Esophagus squamous epithelium (tissue), 4 donors: ENCODE results near the gene GALNT10.

Experiments used
- CTCF ChIP-seq, 6 experiments: fragments of 450-650 bp in 4 of 6; fragments of 200-600 bp in 2 of 6; sonication (generic) in 2 of 6; IDR thresholded peaks; one replicate each; pipeline ENCODE4 v1.5.1; 2016 to 2019; ENCODE audit warnings: antibody characterized with exemption in 6 of 6, mild to moderate bottlenecking in 4 of 6, moderate library complexity in 4 of 6
- POLR2A ChIP-seq, 4 donors: fragments of 450-650 bp; IDR thresholded peaks; one replicate each; pipeline ENCODE4 v1.6.1; 2017; ENCODE audit warnings: antibody characterized with exemption in 4 of 4, mild to moderate bottlenecking in 4 of 4, moderate library complexity in 3 of 4

GRCh38 chr5:154211641-154212390, 21.3 kb downstream of the GALNT10 start:
- TF ChIP-seq CTCF (IDR thresholded peaks at IDR 0.05) (no peak), POLR2A (IDR thresholded peaks at IDR 0.05) (no peak)
